ENCODE results near the gene CST5.

DNA sequence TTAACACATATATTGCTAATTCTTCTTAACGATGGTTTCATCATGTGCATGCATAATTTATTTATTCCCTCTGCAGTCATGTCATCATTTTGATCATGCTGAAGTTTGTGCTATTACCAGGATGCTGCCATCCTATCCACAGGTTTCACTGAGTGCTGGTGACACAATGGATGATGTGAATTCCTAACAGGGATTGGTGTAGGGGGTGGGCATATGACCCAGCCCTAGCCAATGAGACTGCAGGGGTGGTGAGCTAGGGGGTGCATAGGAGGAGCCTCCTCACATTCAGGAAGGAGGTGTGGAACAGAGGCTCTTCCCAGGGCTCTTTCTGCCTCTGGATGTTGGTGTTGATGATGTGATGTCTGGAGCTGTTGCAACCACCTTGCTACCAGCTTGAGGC, 7.5 kb downstream of the CST5 start:
- TF ChIP-seq EP300 (IDR thresholded peaks at IDR 0.05): no peak
- TF ChIP-seq, protein P1, sequence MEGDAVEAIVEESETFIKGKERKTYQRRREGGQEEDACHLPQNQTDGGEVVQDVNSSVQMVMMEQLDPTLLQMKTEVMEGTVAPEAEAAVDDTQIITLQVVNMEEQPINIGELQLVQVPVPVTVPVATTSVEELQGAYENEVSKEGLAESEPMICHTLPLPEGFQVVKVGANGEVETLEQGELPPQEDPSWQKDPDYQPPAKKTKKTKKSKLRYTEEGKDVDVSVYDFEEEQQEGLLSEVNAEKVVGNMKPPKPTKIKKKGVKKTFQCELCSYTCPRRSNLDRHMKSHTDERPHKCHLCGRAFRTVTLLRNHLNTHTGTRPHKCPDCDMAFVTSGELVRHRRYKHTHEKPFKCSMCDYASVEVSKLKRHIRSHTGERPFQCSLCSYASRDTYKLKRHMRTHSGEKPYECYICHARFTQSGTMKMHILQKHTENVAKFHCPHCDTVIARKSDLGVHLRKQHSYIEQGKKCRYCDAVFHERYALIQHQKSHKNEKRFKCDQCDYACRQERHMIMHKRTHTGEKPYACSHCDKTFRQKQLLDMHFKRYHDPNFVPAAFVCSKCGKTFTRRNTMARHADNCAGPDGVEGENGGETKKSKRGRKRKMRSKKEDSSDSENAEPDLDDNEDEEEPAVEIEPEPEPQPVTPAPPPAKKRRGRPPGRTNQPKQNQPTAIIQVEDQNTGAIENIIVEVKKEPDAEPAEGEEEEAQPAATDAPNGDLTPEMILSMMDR (IDR thresholded peaks at IDR 0.05): no peak
- no peak for TF ChIP-seq POLR2A (IDR thresholded peaks at IDR 0.05)
- TF ChIP-seq POLR2AphosphoS5 (IDR thresholded peaks at IDR 0.05): no peak
